ENCODE measurements around the gene TSPAN11. TPM values are rescaled to one million over a fixed set of nuclear protein-coding genes. Genes with fewer than 3 reads are reported as not detected.
A peak's percentile ranks its signal among the peaks of the same experiment; 100 is the strongest.

TSPAN11 gene
- total RNA-seq, 1 experiment from 2014 or later: 4.6 TPM

DNA sequence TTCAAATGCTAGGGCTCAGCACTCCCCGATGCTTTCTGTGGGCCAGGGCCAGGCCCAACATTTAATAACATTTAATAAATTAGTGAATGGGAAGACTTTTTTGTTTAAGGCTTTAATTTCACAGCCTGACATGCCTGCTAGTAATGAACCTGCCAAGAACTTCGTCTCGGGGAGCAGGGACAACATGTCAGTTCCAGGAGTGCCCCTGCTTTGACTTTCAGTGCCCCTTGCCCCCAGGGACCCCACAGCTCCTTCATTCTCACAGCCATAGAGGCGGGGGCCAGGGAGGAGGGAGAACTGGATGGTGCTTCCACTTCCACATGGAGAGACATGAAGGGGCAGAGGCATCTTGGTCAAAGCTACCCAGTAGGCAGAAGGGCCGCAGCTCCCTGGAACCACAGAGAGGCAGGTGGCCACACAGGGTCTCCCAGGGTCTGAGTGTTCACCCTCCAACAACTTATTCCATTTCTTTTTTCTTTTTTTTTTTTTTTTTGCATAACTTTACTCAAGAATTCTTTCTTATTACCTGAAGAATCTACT, 81.2 kb downstream of the TSPAN11 start (continued):
- TF ChIP-seq, protein P1, sequence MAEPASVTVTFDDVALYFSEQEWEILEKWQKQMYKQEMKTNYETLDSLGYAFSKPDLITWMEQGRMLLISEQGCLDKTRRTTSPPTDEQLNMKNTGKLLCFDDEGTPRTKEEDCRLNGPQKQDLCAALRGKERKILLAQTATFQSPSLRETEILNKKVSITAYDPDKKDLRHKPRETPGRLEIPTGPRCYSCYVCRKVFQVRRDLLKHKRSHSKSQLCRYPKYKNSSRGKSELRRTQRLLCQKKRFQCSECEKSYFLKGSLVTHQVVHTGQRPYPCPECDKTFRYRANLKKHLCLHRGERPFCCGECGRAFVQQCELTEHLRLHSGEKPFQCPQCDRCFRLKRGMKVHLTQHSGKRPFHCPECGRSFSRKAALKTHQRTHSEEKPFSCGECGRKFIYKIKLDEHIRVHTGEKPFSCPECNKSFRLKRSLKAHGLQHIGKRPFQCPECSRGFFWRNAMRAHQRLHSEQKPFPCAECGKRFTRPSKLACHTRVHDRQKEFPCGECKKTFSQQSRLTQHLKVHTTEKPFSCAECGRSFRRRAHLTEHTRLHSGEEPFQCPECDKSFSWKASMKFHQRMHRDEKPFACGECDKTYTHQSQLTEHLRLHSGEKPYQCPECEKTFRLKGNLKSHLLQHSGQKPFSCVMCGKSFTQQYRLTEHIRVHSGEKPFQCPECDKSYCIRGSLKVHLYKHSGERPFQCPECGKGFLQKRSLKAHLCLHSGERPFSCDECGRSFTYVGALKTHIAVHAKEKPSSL (CRISPR knock-in tag; conservative IDR thresholded peaks at IDR 0.05): no peak
- TF ChIP-seq MYBL2 (CRISPR knock-in tag; IDR thresholded peaks at IDR 0.05) (no peak), SP1 (CRISPR knock-in tag; conservative IDR thresholded peaks at IDR 0.05) (no peak), NFYB (CRISPR knock-in tag; conservative IDR thresholded peaks at IDR 0.05; ENCODE audit: low read depth) (no peak), GTF2I (CRISPR knock-in tag; conservative IDR thresholded peaks at IDR 0.05) (no peak), GRHL2 (CRISPR knock-in tag; IDR thresholded peaks at IDR 0.05; ENCODE audit: insufficient replicate concordance, severe bottlenecking) (no peak), ZNF317 (CRISPR knock-in tag; IDR thresholded peaks at IDR 0.05; ENCODE audit: borderline replicate concordance, low read depth) (no peak)

DNA sequence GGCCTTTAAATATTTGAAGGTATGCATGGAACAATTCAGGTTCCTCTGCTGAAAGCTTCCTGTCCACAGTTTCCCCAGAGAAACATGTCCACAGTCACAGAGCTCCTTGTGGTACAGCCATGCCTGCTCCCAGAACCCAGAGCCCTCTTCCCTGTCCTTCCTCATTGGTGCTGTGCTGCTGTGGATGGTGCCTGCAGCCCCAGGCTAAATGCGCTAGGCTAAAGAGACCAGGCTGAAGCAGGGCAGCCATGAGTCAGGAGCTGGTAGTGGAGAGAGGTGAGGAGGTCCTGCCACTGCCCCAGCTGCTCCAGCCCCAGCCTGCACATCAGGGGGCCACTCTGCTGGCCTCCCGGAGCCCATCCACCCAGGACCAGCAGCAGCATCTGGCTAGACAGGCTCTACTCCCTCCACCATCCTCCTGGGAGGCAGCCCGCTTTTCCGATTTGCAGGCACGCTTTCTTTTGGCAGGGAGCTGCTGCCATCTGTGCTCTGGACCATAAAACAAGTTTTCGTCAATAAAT, 81.8 kb downstream of the TSPAN11 start:
- Mint-ChIP-seq H3K9me3 (0 out of 2 replicates have a peak, but pooled peaks cover 6% of the 10 kb centered on the region), H3K27ac (no peak overlapping the region), H3K4me1 (peaks cover 3% of the 10 kb centered on the region), H3K36me3 (no peaks in the 10 kb centered on the region), H3K4me3 (no peak overlapping the region), H3K27me3 (ENCODE audit: low read depth) (no peaks in the 10 kb centered on the region)
- ChIA-PET POLR2A (interaction anchor here (0.5 to 0.7 kb wide), 2 partner anchors 14 to 81 kb away, joined by 3 read pairs; no protein-coding TSS in a partner anchor), CTCF (interaction anchor here (1.3 to 1.9 kb wide), 2 partner anchors 14 to 23 kb away, joined by 3 to 5 read pairs; no protein-coding TSS in a partner anchor)
- no peak for ATAC-seq
- peak; percentile 10 for DNase-seq (ENCODE audit: low spot score)
- TF ChIP-seq JAZF1 (CRISPR knock-in tag; IDR thresholded peaks at IDR 0.05): no peak
- TF ChIP-seq, protein P2, sequence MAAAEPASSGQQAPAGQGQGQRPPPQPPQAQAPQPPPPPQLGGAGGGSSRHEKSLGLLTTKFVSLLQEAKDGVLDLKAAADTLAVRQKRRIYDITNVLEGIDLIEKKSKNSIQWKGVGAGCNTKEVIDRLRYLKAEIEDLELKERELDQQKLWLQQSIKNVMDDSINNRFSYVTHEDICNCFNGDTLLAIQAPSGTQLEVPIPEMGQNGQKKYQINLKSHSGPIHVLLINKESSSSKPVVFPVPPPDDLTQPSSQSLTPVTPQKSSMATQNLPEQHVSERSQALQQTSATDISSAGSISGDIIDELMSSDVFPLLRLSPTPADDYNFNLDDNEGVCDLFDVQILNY (CRISPR knock-in tag; IDR thresholded peaks at IDR 0.05): no peak
- no peak for TF ChIP-seq SP1 (CRISPR knock-in tag; conservative IDR thresholded peaks at IDR 0.05)
- TF ChIP-seq ZNF263 (CRISPR knock-in tag; IDR thresholded peaks at IDR 0.05; ENCODE audit: low read depth): no peak
- TF ChIP-seq, protein P3, sequence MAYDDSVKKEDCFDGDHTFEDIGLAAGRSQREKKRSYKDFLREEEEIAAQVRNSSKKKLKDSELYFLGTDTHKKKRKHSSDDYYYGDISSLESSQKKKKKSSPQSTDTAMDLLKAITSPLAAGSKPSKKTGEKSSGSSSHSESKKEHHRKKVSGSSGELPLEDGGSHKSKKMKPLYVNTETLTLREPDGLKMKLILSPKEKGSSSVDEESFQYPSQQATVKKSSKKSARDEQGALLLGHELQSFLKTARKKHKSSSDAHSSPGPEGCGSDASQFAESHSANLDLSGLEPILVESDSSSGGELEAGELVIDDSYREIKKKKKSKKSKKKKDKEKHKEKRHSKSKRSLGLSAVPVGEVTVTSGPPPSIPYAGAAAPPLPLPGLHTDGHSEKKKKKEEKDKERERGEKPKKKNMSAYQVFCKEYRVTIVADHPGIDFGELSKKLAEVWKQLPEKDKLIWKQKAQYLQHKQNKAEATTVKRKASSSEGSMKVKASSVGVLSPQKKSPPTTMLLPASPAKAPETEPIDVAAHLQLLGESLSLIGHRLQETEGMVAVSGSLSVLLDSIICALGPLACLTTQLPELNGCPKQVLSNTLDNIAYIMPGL (CRISPR knock-in tag; IDR thresholded peaks at IDR 0.05): no peak
- TF ChIP-seq CREB1 (CRISPR knock-in tag; IDR thresholded peaks at IDR 0.05): no peak
- no peak for TF ChIP-seq SMAD3 (CRISPR knock-in tag; IDR thresholded peaks at IDR 0.05; ENCODE audit: borderline replicate concordance)
- TF ChIP-seq, protein P4, sequence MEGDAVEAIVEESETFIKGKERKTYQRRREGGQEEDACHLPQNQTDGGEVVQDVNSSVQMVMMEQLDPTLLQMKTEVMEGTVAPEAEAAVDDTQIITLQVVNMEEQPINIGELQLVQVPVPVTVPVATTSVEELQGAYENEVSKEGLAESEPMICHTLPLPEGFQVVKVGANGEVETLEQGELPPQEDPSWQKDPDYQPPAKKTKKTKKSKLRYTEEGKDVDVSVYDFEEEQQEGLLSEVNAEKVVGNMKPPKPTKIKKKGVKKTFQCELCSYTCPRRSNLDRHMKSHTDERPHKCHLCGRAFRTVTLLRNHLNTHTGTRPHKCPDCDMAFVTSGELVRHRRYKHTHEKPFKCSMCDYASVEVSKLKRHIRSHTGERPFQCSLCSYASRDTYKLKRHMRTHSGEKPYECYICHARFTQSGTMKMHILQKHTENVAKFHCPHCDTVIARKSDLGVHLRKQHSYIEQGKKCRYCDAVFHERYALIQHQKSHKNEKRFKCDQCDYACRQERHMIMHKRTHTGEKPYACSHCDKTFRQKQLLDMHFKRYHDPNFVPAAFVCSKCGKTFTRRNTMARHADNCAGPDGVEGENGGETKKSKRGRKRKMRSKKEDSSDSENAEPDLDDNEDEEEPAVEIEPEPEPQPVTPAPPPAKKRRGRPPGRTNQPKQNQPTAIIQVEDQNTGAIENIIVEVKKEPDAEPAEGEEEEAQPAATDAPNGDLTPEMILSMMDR (IDR thresholded peaks at IDR 0.05): no peak
- no peak for TF ChIP-seq NR1H2 (CRISPR knock-in tag; IDR thresholded peaks at IDR 0.05)
- TF ChIP-seq, protein P5, sequence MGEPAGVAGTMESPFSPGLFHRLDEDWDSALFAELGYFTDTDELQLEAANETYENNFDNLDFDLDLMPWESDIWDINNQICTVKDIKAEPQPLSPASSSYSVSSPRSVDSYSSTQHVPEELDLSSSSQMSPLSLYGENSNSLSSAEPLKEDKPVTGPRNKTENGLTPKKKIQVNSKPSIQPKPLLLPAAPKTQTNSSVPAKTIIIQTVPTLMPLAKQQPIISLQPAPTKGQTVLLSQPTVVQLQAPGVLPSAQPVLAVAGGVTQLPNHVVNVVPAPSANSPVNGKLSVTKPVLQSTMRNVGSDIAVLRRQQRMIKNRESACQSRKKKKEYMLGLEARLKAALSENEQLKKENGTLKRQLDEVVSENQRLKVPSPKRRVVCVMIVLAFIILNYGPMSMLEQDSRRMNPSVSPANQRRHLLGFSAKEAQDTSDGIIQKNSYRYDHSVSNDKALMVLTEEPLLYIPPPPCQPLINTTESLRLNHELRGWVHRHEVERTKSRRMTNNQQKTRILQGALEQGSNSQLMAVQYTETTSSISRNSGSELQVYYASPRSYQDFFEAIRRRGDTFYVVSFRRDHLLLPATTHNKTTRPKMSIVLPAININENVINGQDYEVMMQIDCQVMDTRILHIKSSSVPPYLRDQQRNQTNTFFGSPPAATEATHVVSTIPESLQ (CRISPR knock-in tag; IDR thresholded peaks at IDR 0.05): no peak
- TF ChIP-seq TEAD1 (CRISPR knock-in tag; IDR thresholded peaks at IDR 0.05): no peak
- TF ChIP-seq, protein P6, sequence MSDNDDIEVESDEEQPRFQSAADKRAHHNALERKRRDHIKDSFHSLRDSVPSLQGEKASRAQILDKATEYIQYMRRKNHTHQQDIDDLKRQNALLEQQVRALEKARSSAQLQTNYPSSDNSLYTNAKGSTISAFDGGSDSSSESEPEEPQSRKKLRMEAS (CRISPR knock-in tag; IDR thresholded peaks at IDR 0.05): no peak
- TF ChIP-seq KAT7 (CRISPR knock-in tag; IDR thresholded peaks at IDR 0.05; ENCODE audit: borderline replicate concordance): no peak
